ENCODE measurements around the gene HOXA3.

The HOXA3 gene

GRCh38 chr7:27189295-27189996, 37.1 kb upstream of the HOXA3 start:
- DNase-seq: no peak

GRCh38 chr7:27188386-27189294, 36.3 kb upstream of the HOXA3 start:
- peak in 1 of 5 donors; percentile 31 for DNase-seq

DNA sequence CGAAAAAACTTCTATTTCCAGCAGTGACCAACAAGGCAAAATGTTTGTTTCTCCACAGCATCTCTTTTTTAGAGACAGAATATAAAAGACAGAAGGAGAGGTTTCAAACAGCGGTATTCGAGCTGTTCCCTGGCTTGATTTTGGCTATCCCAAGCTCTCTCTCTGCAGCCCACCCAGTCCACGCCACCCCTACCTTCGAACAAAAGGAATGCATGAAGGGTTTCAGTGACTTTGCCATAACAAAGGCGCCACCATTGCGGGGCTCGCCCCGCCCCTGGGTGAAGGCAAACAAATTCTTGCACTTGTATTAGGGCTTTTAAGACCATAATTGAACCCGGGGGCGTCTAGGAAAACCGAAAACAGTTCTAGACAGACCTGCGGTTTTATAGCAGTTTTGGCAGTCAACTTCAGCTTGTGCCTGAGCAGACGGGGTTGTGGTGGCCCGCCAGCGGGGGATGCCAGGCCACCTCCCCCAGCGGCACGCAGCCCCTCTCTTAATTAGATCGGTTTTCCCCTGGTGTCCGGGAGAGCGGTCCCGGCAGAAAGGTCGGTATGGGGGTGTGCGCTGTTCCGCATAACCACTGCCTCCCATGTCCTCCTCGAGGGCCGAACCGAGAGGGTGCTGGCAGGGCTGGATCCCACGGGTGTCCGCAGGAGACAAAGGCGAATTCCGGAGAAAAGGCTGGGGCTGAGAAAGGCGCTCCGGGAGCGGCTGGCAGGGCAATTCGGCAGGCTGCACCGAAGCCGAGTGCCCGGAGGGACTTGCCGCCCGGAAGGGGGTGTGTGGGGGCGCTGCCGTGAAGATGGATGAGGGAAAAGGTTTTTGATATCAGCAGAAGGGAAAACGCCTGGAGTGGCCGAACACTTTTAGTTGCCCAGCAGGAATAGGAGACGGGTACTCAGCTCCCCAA, 35.3 kb upstream of the HOXA3 start:
- no peak for DNase-seq

DNA sequence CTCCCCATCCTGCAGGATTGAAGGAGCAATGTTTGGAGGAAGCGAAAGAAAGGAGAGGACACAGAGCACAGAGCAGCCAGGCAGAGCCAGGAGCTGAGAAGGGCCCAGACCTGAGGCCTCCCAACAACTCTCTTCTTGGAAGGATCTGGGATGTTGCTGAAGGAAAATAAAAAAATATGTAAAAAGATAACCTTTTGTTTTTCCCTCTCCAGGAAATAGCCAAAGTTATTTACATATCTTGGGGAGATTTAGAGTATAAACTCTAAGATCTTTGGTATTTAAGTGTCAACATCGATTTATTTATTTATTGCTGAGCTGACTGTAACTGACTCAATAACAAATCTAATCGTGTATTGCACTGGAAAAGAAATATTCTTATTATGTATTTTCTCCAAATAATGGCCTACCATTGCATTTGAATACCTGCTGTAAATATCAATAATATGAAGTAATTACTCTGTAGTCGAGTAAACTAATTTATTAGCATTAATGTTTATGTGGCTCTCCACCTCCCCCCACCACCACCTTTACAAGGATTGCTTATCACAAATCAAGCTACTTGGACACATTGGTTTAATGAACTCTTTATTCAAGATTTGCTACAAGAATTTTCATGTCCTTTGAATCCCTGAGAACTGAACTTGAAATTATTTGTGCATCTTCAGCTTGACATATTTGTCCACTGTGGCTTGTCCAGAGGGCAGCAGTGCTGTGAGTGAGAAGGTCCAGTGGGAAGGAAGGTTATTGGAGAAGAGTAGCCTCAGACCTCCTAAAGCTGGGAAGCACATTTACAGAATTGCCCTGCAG, 34.5 kb upstream of the HOXA3 start:
- no peak for DNase-seq

GRCh38 chr7:27185854-27186667, 33.7 kb upstream of the HOXA3 start:
- DNase-seq: no peak

GRCh38 chr7:27185013-27185853, 32.9 kb upstream of the HOXA3 start, which contains the start of gene HOXA11:
Gene HOXA11, minus strand, starts transcription at chr7:27185232. Its CDS starts 88 bp downstream, at chr7:27185144.
- DNase-seq: no peak

GRCh38 chr7:27184337-27185012, 32.1 kb upstream of the HOXA3 start:
- peak in 1 of 5 donors; percentile 28 for DNase-seq

DNA sequence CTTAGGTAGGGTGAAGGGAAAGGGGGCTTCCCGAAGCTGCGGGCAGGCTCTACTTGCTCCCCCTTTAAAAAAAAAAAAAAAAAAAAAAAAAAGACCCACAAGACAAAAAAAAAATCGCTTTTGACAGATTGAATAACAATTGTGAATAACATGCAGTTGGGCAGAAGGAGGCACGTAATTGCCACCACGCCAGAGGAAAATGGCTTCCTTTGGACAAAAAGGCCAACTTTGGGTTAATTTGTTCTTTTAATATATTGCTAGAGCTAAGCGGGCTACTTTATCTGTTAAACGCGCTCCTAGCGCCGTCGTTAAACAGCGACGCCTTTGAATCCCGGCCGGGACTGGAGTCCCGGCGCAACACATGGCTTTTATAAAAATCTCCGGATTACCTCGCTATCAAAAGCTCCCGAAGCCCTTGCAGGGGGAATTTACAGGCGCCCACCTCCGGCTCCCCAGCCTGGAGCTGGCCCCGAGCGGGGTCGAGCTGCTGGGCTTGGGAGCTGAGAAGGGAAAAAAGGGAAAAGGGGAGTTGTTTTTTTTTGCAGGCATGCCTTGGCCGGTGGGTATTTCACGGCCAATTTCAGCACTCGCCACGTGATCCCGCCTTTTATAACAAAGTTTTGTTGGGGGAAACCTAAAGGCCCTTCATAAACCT, 31.4 kb upstream of the HOXA3 start:
- no peak for DNase-seq

DNA sequence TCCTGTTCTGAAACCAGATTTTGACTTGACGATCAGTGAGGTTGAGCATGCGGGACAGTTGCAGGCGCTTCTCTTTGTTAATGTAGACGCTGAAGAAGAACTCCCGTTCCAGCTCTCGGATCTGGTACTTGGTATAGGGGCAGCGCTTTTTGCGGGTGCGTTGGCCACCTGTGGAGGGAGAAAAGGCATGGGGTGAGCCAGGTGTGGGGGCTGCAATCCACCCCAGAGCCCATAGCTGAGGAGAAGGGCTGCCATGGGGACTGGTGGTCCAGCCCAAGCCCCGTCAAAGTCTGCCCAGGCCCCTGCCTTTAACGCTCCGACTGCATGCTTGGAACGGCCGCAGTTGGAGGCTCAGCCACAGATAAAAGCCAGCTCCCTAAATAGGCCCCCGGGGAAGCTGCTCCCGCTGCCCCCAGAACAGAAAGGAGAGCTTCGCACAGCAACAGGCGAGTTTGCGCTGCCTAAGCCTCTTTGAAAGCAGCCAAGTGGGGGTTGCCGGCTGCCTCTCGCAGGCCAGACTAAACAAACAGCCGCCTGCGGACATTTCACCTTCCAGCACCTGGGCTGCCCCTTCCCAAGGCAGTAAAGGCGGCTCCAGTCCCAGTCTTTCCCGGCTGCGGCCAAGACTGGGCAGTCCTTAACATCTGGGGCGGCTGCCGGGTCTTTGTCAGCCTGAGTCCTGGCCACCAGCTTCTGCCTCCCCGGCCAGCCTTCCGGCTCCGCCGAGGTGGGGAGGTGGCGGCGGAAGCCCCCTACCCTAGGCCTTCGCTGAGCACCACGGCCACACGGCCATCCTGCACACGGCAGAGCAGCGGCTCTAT, 30.7 kb upstream of the HOXA3 start:
- no peak for DNase-seq

DNA sequence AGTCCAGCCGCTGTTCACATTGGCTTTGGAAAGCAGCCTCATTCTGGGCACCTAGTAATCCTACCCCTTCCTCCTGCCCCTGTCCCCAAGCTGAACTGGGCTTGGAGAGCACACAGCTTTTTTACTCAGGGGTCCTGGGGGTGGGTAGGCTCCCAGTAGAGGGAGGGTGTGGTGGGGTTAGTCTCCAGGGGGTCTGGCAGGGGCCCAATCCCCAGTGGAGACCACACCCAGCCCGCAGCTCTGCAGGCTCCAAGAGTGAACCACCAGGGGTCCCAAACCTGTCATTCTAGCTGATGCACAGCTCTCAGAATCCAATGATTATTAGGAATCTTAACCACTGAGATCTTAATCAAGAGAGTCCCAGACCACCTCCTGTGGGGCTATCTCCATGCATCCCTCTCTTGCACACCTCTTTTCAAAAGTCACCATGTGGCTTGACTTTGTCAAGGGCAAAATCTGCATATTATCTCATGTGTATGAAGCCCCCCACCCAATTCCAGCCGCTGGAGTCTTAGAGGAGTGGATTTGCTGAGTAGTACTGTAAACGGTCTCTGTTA, 30.0 kb upstream of the HOXA3 start:
- no peak for DNase-seq

- DNase-seq: no peak
Measured at GRCh38 chr7:27181795-27182275, 29.5 kb upstream of the HOXA3 start.

GRCh38 chr7:27180431-27181420, 28.3 kb upstream of the HOXA3 start:
- no peak for DNase-seq

DNA sequence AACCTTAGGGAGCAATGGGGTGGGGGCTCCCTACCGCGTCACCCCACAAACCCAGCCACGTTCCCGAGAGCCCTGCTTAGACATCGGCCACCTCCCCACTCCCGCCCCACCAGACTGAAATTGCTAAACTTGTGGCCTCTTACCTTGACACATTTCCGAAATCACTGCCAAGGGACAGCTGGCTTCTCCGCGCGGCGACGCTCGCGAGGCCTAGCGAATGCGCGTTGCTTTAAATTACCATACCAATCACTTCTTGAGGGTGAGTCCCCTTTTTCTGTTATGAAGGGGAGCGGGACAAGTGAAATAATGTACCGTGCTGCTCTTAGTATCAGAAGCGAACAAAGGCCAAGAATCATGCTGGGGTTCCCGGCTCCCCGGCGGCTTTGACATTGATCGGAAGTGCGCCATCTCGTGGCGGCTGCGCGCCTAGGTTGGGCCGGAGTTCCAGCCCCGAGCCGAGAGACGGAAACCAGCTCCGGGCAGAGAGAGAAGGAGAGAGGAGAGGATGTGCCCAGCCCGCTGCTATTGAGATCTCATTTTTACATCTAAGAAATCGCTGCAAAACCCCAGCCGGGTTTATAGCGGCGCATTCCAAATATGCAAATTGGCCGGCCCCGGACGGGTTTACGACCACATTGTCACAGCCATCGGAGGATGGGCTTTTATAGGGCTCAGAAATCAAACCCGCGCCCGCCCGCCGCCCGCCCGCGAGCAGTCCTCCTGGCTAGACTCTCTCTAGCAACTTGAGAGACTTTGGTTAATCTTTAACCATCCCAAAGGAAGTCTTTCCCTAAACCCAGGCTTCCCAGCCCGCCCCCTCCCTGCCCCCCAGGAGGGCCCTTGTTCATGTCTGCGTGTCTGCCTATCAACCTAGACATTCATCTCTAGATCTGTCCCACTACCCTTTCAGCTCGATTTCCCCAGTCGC, 27.4 kb upstream of the HOXA3 start:
- peak in 4 of 5 donors; percentile 37 to 54 (median 49) for DNase-seq

- DNase-seq: no peak
Measured at GRCh38 chr7:27179030-27179429, 26.6 kb upstream of the HOXA3 start.

- no peak for DNase-seq
Measured at GRCh38 chr7:27178366-27178765, 26.0 kb upstream of the HOXA3 start.

Data from T-helper 1 cell (primary cell).